ENCODE measurements around the gene ABCB8. TPM values are rescaled to one million over a fixed set of nuclear protein-coding genes. Genes with fewer than 3 reads are reported as not detected.

The ABCB8 gene
- total and polyA plus RNA-seq, 4 donors: 23.1 to 69.4 (median 37.7) TPM

- no peak for DNase-seq (ENCODE audit: low read depth in 4 of 6, low spot score in 6 of 6)
- peaks cover 85% of the 10 kb centered on the region for H3K36me3 ChIP-seq (ENCODE audit: control insufficient read depth, insufficient read depth, low read length)
- H3K9me3 ChIP-seq (ENCODE audit: control insufficient read depth, insufficient read depth, low read length): no peaks in the 10 kb centered on the region
- no peak overlapping the region for H3K4me3 ChIP-seq (ENCODE audit: low read depth, low read length)
- no peak overlapping the region for H3K27ac ChIP-seq (ENCODE audit: low read depth, low read length)
- no peaks in the 10 kb centered on the region for H3K27me3 ChIP-seq (ENCODE audit: control insufficient read depth, insufficient read depth, low read length)
- no peaks in the 10 kb centered on the region for H3K4me1 ChIP-seq (ENCODE audit: control insufficient read depth, insufficient read depth, low read length)
- WGBS (ENCODE audit: insufficient coverage): 97% methylated on average over 39 of the region's 39 CpGs
Observed at GRCh38 chr7:151071032-151071866, 43.0 kb downstream of the ABCB8 start.

GRCh38 chr7:151073990-151074389 lies 45.7 kb downstream of the ABCB8 start:
- Histone ChIP-seq H3K9me3 (ENCODE audit: control insufficient read depth, insufficient read depth, low read length) (no peaks in the 10 kb centered on the region), H3K27me3 (ENCODE audit: control insufficient read depth, insufficient read depth, low read length) (no peaks in the 10 kb centered on the region)
- DNase-seq (ENCODE audit: low read depth in 4 of 6, low spot score in 6 of 6): no peak

GRCh38 chr7:151074817-151075661 lies 46.8 kb downstream of the ABCB8 start:
- Histone ChIP-seq H3K9me3 (ENCODE audit: control insufficient read depth, insufficient read depth, low read length) (no peaks in the 10 kb centered on the region), H3K36me3 (ENCODE audit: control insufficient read depth, insufficient read depth, low read length) (peaks cover 92% of the 10 kb centered on the region), H3K27ac (ENCODE audit: low read depth, low read length) (no peak overlapping the region), H3K27me3 (ENCODE audit: control insufficient read depth, insufficient read depth, low read length) (no peaks in the 10 kb centered on the region), H3K4me1 (ENCODE audit: control insufficient read depth, insufficient read depth, low read length) (peaks cover 27% of the 10 kb centered on the region), H3K4me3 (ENCODE audit: low read depth, low read length) (no peak overlapping the region)
- 92% methylated on average over 26 of the region's 26 CpGs for WGBS (ENCODE audit: insufficient coverage)
- DNase-seq (ENCODE audit: low read depth in 4 of 6, low spot score in 6 of 6): no peak

More at GRCh38 chr7:151073990-151074389, 45.7 kb downstream of the ABCB8 start:
- H3K4me1 ChIP-seq (ENCODE audit: control insufficient read depth, insufficient read depth, low read length): peaks cover 16% of the 10 kb centered on the region
- no peak overlapping the region for H3K27ac ChIP-seq (ENCODE audit: low read depth, low read length)
- H3K36me3 ChIP-seq (ENCODE audit: control insufficient read depth, insufficient read depth, low read length): peaks cover 93% of the 10 kb centered on the region
- WGBS (ENCODE audit: insufficient coverage): 93% methylated on average over 17 of the region's 17 CpGs
- H3K4me3 ChIP-seq (ENCODE audit: low read depth, low read length): no peak overlapping the region

- DNase-seq (ENCODE audit: low read depth in 4 of 6, low spot score in 6 of 6): no peak
- peaks cover 29% of the 10 kb centered on the region for H3K4me1 ChIP-seq (ENCODE audit: control insufficient read depth, insufficient read depth, low read length)
- H3K27ac ChIP-seq (ENCODE audit: low read depth, low read length): no peak overlapping the region
- no peaks in the 10 kb centered on the region for H3K27me3 ChIP-seq (ENCODE audit: control insufficient read depth, insufficient read depth, low read length)
- peaks cover 86% of the 10 kb centered on the region for H3K36me3 ChIP-seq (ENCODE audit: control insufficient read depth, insufficient read depth, low read length)
- H3K4me3 ChIP-seq (ENCODE audit: low read depth, low read length): no peak overlapping the region
- H3K9me3 ChIP-seq (ENCODE audit: control insufficient read depth, insufficient read depth, low read length): no peaks in the 10 kb centered on the region
- 90% methylated on average over 7 of the region's 7 CpGs for WGBS (ENCODE audit: insufficient coverage)
Observed at GRCh38 chr7:151075662-151075971, 47.4 kb downstream of the ABCB8 start.

- Histone ChIP-seq H3K4me3 (ENCODE audit: low read depth, low read length) (no peak overlapping the region), H3K36me3 (ENCODE audit: control insufficient read depth, insufficient read depth, low read length) (peaks cover 82% of the 10 kb centered on the region), H3K4me1 (ENCODE audit: control insufficient read depth, insufficient read depth, low read length) (peaks cover 32% of the 10 kb centered on the region), H3K27ac (ENCODE audit: low read depth, low read length) (no peak overlapping the region), H3K27me3 (ENCODE audit: control insufficient read depth, insufficient read depth, low read length) (no peaks in the 10 kb centered on the region), H3K9me3 (ENCODE audit: control insufficient read depth, insufficient read depth, low read length) (no peaks in the 10 kb centered on the region)
- DNase-seq (ENCODE audit: low read depth in 4 of 6, low spot score in 6 of 6): no peak
- 84% methylated on average over 10 of the region's 22 CpGs for WGBS (ENCODE audit: insufficient coverage)
Observed at GRCh38 chr7:151075978-151076426, 47.8 kb downstream of the ABCB8 start.

GRCh38 chr7:151076863-151077704 lies 48.8 kb downstream of the ABCB8 start:
- H3K27ac ChIP-seq (ENCODE audit: low read depth, low read length): no peak overlapping the region
- H3K27me3 ChIP-seq (ENCODE audit: control insufficient read depth, insufficient read depth, low read length): no peaks in the 10 kb centered on the region
- H3K4me1 ChIP-seq (ENCODE audit: control insufficient read depth, insufficient read depth, low read length): peaks cover 42% of the 10 kb centered on the region
- DNase-seq (ENCODE audit: low read depth in 4 of 6, low spot score in 6 of 6): no peak
- peaks cover 79% of the 10 kb centered on the region for H3K36me3 ChIP-seq (ENCODE audit: control insufficient read depth, insufficient read depth, low read length)
- H3K4me3 ChIP-seq (ENCODE audit: low read depth, low read length): no peak overlapping the region
- no peaks in the 10 kb centered on the region for H3K9me3 ChIP-seq (ENCODE audit: control insufficient read depth, insufficient read depth, low read length)
- 77% methylated on average over 31 of the region's 33 CpGs for WGBS (ENCODE audit: insufficient coverage)

GRCh38 chr7:151077705-151078232 lies 49.5 kb downstream of the ABCB8 start:
- Histone ChIP-seq H3K27ac (ENCODE audit: low read depth, low read length) (no peak overlapping the region), H3K4me3 (ENCODE audit: low read depth, low read length) (no peak overlapping the region), H3K27me3 (ENCODE audit: control insufficient read depth, insufficient read depth, low read length) (no peaks in the 10 kb centered on the region), H3K9me3 (ENCODE audit: control insufficient read depth, insufficient read depth, low read length) (no peaks in the 10 kb centered on the region), H3K4me1 (ENCODE audit: control insufficient read depth, insufficient read depth, low read length) (peaks cover 49% of the 10 kb centered on the region), H3K36me3 (ENCODE audit: control insufficient read depth, insufficient read depth, low read length) (peaks cover 80% of the 10 kb centered on the region)
- 81% methylated on average over 10 of the region's 10 CpGs for WGBS (ENCODE audit: insufficient coverage)
- no peak for DNase-seq (ENCODE audit: low read depth in 4 of 6, low spot score in 6 of 6)

GRCh38 chr7:151078233-151079040 lies 50.2 kb downstream of the ABCB8 start:
- no peak for DNase-seq (ENCODE audit: low read depth in 4 of 6, low spot score in 6 of 6)
- H3K36me3 ChIP-seq (ENCODE audit: control insufficient read depth, insufficient read depth, low read length): peaks cover 75% of the 10 kb centered on the region
- 37% methylated on average over 20 of the region's 22 CpGs for WGBS (ENCODE audit: insufficient coverage)

More at GRCh38 chr7:151078233-151079040, 50.2 kb downstream of the ABCB8 start:
- H3K27me3 ChIP-seq (ENCODE audit: control insufficient read depth, insufficient read depth, low read length): no peaks in the 10 kb centered on the region
- H3K27ac ChIP-seq (ENCODE audit: low read depth, low read length): no peak overlapping the region
- H3K9me3 ChIP-seq (ENCODE audit: control insufficient read depth, insufficient read depth, low read length): no peaks in the 10 kb centered on the region
- H3K4me1 ChIP-seq (ENCODE audit: control insufficient read depth, insufficient read depth, low read length): peaks cover 53% of the 10 kb centered on the region
- no peak overlapping the region for H3K4me3 ChIP-seq (ENCODE audit: low read depth, low read length)

All from spinal cord (tissue), 10 donors.